Activated CD8-positive, alpha-beta memory T cell treated with anti-CD3 and anti-CD28 coated beads for 4 hours (primary cell): ENCODE data around the gene TBX4.
"Not testable (repeated sequence)": the region's sequence is repeated elsewhere in the genome, so short reads cannot be mapped to it uniquely, and the experiment has no call there.

Experiments
- DNase-seq, 2 donors: peaks; one replicate each; pipeline ENCODE4 v3.0.0-alpha.2; 2020; ENCODE audit warnings: low read depth in 2 of 2

The TBX4 gene

DNA sequence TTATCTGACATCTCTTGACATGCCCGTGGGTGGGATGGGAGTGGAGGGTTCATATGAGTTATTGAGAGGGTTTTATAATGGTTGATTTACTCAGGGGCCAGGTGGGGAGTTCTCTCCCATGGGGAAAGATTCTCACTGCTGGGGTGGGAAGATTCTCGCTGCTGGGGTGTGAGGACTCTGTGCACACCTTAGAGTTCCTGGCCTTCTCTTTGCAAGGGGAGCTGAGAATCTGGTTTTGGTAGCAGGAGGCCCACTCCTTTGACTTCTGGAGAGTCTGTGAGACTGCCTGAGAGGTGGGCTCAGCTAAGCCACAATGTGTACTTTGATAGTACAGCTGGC, 31.5 kb downstream of the TBX4 start:
- DNase-seq: no peak

GRCh38 chr17:61484174-61484573, 32.0 kb downstream of the TBX4 start:
- no peak for DNase-seq

GRCh38 chr17:61485067-61485775, 33.0 kb downstream of the TBX4 start:
- no peak for DNase-seq

- no peak for DNase-seq
Measured at GRCh38 chr17:61486135-61487120, 34.2 kb downstream of the TBX4 start.

DNA sequence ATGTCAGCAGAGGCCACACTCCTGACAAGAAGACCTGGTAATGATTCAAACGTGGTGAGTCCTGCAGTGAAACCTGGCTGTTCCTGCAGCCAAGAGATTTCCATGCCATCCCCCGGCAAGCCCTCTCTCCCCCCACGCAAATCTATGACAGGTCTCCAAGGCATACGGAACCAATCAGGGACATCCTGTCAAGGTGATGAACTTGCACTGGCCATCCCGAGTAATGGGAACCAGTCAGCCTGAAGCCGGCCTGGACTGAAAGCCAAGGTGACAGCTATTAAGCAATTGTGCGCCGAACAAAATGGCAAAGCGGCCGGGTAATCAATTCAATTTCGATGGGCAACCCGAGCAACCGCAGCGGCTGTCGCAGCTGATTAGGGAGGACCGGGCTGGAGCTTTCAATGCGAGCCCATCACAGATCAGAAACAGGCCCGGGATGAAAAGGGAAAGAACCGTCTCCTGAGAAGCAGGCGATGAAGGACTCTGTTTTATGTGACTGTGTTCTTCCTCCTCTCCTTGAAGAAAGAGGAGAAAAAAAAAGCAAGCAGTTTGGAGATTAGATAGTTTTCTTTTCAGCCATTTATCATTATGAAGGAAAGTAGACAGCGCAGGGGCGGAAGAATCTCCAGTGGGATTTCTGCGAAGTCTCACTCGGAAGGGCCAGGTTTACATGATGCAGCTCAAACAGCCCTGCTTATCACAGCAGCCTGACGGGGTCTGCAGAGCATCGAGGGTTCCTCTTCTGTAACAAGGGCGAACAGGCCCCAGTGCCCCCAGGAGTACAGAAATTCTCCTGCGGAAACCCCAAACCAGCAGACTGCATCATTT, 35.2 kb downstream of the TBX4 start:
- DNase-seq: no peak

- no peak for DNase-seq
Measured at GRCh38 chr17:61487989-61488595, 35.9 kb downstream of the TBX4 start.

GRCh38 chr17:61488878-61489718, 36.9 kb downstream of the TBX4 start:
- no peak for DNase-seq

GRCh38 chr17:61489719-61490490, 37.7 kb downstream of the TBX4 start:
- no peak for DNase-seq

- DNase-seq: no peak
Measured at GRCh38 chr17:61490540-61490975, 38.3 kb downstream of the TBX4 start.

- DNase-seq: no peak
Measured at GRCh38 chr17:61491981-61492380, 39.8 kb downstream of the TBX4 start.

DNA sequence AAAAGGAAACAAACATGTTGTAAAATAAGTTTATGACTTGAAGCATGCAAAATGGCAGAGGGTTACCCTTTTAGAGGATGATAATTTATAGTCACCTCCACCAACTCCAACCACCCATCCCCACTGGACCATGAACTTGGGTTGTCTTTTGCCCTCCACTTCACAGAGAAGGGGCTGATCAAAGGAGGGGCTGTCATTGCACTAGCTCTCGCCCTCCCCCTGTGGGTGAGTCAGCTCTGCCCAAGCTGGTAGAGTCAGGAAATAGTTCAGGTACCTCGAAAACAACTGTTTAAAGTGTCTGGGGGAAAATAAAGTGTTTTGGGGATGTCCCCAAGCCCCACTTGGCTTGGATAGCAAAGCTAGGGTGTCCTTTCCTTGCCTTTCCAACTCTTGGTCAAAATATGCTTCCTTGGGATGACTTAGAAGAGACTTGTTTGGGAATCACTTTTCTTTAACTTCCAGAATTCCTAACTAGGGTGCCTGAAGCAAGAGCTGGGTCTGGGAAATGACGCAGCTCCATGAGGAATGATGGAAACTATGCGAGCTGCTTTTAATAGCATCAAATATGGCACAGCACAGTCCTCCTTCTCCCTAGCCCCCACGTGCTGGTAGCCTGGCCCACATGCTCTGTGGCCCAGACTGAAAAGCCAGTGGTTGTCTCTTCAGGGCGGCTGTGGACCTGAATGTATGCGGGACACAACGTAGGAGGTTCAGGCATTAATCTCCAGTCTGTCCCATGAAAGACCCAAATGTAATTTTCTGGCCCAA, 40.7 kb downstream of the TBX4 start:
- no peak for DNase-seq

- not testable (repeated sequence) for DNase-seq
Measured at GRCh38 chr17:61493830-61494324, 41.7 kb downstream of the TBX4 start.

DNA sequence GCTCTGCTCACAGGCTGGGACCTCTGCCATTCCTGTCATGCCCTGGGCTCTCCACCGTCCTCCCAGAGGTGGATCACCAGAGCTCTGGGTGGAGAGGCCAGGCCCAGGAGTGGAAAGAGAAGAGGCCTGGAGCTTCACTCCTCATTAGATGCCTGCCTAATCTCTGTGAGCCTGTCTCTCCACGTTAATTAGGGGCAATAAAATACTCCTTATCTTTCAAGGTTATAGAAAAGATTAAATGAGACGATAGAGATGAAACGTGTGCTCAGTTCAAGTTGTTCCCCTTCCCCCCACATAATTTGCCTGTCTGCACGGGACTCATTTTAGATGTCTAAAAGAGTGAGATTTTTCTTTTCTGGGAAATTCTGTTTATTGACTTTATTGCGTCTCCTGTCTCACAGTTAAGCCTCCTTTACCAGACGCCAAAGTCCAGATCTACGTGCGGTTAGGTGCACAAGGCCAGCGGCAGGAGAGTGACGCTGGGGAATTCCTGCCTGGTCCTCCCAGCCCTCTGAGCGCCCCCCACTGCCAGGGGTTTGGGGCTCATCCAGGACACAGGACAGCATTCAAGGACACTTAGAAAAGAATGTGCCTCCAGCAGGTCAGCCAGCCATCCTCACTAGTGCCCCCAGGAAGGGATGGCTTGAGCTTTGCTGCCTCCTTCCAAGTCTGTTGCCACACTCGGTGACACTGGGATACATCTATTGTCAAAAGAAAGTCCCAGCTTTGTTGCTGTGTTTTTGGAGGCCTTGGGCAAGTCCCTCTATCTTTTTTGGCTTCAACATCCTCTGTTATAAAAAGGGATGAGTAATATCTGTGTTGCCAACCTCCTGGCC, 42.3 kb downstream of the TBX4 start:
- DNase-seq: no peak

GRCh38 chr17:61495161-61495857, 43.1 kb downstream of the TBX4 start:
- DNase-seq: no peak

- no peak for DNase-seq
Measured at GRCh38 chr17:61496174-61496956, 44.1 kb downstream of the TBX4 start.

DNA sequence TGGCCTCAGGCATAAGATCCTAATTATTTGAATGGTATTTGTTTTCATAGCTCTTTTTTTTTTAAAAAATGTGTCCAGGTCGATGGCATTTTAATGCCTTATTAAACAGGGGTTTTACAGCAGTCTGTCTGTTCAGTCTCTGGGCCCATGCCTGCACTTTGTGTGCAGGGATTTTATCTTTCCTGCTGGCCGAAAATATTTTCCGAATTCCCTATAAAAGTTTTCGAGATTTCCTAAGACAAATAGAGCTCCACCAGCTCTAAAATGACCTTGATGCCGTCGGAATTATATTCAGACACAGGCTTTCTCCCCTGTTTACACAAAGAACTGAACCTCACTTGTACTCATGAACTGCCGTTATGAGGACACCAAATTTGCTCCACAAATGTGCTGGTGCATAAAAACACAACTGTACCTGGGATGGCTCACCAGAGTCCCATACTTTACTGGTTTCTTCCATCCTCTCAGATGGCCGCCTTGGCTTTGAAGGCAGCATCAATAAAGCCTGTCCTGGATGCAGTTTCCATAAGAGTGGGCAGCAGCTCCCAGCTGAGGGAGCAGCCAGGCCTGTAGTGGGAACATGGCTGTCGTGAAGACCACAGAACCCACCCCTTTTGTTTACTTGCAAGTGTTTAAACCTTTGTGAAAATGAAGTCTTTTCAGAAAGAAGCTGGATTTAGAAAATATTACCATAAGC, 44.9 kb downstream of the TBX4 start:
- DNase-seq: no peak
